Ishikawa (cell line): ENCODE data around the gene SEL1L2.

ENCODE experiments used
- CEBPB ChIP-seq: IDR thresholded peaks from 2 replicates; pipeline ENCODE4 v1.6.1; 2012
- CREB1 ChIP-seq: IDR thresholded peaks from 2 replicates; pipeline ENCODE4 v1.6.1; 2012; ENCODE audit warnings: low read depth
- EP300 ChIP-seq: IDR thresholded peaks from 2 replicates; pipeline ENCODE4 v1.6.1; 2012; ENCODE audit warnings: borderline replicate concordance
- FOXM1 ChIP-seq: IDR thresholded peaks from 2 replicates; pipeline ENCODE4 v1.6.1; 2012; ENCODE audit warnings: low read depth, borderline replicate concordance
- MAX ChIP-seq: IDR thresholded peaks from 2 replicates; pipeline ENCODE4 v1.6.1; 2012
- NFIC ChIP-seq: IDR thresholded peaks from 2 replicates; pipeline ENCODE4 v1.6.1; 2012
- RAD21 ChIP-seq: IDR thresholded peaks from 2 replicates; pipeline ENCODE4 v1.6.1; 2012; ENCODE audit warnings: low read depth
- TEAD4 ChIP-seq: IDR thresholded peaks from 2 replicates; pipeline ENCODE4 v1.6.1; 2012
- USF1 ChIP-seq: IDR thresholded peaks from 2 replicates; pipeline ENCODE4 v1.6.1; 2012
- YY1 ChIP-seq: IDR thresholded peaks from 2 replicates; pipeline ENCODE4 v1.6.1; 2012; ENCODE audit warnings: low read depth
- ZBTB7A ChIP-seq: IDR thresholded peaks from 2 replicates; pipeline ENCODE4 v1.6.1; 2012; ENCODE audit warnings: low read depth

- TF ChIP-seq EP300 (no peak), RAD21 (no peak), CEBPB (no peak), MAX (no peak), TEAD4 (no peak), FOXM1 (no peak), CREB1 (no peak), YY1 (no peak), USF1 (no peak), NFIC (no peak), ZBTB7A (no peak)
Measured at GRCh38 chr20:13855613-13856012, 134.8 kb downstream of the SEL1L2 start.
